GM21526 (cell line): ENCODE data around the gene ACSS3.
"Not testable (repeated sequence)": the region's sequence is repeated elsewhere in the genome, so short reads cannot be mapped to it uniquely, and the experiment has no call there.

Source experiments
- ATAC-seq: cut with Tn5 transposase; IDR thresholded peaks from one replicate; pipeline ENCODE4 v1.9.1; 2021; ENCODE audit warnings: moderate library complexity; ENCODE audit not compliant: unreplicated experiment, low FRiP score

ACSS3 gene

GRCh38 chr12:81089412-81089811 is 11.5 kb downstream of the ACSS3 start:
- ATAC-seq: no peak

GRCh38 chr12:81092053-81092452 is 14.2 kb downstream of the ACSS3 start:
- ATAC-seq: no peak

DNA sequence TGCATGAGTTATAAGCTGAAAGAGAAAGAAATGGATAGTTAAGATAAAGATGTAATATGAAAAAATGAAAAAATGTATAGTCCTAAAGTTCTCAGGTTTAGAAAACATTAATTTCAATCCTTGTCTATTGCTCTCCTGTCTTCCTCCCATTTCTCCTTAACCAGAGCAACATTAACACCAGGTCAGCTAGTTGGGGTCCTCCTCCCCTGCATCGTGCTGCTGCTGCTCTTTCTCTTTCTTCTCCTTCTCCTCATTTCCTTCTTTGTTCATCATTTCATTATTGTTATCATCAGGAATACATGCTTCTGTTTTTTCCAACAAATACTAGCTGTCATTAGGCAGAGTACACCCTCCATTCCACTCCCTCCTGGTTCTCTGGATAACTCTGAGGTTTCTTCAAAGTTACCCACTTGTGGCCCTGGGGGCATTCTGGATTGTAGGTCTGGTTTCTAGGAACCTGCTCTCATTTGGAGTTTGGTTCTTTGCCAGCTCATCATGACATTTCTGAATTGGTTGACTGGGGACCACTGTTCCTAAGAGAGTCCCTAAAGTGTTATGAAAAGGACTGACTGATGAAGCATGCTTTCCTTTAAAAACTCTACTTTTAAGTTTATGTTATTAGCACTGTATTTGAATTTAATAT is 17.0 kb downstream of the ACSS3 start:
- ATAC-seq: no peak

- no peak for ATAC-seq
Observed at GRCh38 chr12:81095501-81096232, 17.8 kb downstream of the ACSS3 start.

- ATAC-seq: no peak
Observed at GRCh38 chr12:81105687-81106086, 27.8 kb downstream of the ACSS3 start.

GRCh38 chr12:81114226-81114625 is 36.3 kb downstream of the ACSS3 start:
- ATAC-seq: no peak

DNA sequence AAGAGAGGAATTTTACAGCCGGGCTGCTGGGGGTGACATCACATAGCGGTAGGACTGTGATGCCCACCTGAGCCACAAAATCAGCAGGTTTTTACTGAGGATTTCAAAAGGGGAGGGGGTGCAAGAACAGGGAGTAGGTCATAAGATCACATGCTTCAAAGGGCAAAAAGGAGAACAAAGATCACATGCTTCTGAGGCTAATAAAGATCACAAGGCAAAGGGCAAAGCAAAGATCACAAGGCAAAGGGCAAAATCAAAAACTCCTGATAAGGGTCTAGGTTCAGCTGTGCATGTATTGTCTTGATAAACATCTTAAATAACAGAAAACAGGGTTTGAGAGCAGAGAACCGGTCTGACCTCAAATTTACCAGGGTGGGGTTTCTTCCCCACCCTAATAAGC is 41.2 kb downstream of the ACSS3 start:
- ATAC-seq: not testable (repeated sequence)

DNA sequence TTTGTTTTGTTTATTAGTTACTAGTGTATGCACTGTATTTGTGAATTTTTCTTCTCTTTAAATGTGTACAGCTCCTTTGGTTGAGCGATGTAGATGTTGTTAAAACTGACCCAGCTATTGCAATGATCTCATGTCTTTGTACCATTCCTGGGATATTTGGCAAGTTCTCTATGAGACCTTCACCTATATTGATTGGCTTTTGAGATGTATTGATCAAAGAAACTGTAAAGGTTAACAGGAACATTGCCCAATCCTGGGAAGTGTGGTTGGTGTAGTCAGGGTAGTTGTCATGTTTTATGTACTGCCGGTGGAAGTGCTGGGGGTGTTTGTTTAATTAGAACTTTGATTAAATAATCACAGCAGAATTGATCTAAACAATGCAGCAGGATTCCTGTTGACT is 43.1 kb downstream of the ACSS3 start:
- ATAC-seq: no peak

DNA sequence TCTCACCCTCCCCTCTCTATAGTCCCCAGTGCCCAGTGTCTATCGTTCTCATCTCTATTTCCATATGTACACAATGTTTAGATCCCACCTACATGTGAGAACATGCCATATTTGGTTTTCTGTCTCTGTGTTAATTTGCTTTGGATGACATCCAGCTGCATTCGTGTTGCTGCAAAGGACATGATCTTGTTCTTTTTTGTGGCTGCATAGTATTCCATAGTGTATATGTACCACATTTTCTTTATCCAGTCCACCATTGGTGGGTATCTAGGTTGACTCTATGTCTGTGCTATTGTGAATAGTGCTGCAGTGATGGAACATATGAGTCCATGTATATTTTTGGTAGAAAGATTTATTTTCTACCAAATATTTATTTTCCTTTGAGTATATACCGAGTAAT is 45.7 kb downstream of the ACSS3 start:
- no peak for ATAC-seq

DNA sequence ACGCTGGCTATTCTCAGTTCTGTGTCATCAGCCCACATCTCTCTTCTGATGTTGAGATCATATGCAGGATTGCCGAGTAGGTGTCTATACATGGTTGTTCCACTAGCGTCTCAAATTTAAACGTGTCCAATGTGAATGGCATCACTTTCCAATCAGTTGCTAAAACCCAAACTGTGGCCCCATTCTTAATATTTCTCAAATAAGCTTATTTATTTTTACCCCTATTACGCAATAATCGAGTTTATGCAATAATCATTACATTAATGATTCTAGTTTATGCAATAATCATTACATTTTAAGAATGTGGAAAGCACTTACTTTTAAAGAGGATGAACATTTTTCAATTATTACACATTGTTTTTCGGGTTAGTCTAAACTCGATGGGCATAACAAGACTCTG is 47.8 kb downstream of the ACSS3 start:
- no peak for ATAC-seq

- ATAC-seq: peak; percentile 99
Observed at GRCh38 chr12:81128930-81129554, 51.2 kb downstream of the ACSS3 start.

DNA sequence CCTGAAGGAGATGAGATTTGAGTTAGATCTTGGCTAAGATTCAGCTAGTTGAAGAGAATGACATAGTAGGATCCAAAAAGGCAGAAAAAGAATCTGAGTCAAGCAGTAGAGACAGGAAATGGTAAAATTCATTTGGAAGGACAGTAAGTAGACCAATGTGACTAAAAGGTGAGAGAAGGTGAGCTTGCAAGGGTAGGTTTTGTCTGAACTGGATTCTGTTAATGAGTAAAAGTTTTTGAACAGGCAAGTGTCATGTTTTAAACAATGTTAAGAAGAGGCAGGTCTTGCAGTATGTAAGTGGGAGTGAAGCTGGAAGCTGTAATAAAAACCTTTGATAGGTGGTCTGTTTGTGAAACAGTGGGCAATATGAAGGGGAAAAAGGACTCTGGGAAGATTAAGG is 58.6 kb downstream of the ACSS3 start:
- no peak for ATAC-seq

GRCh38 chr12:81137801-81138200 is 59.9 kb downstream of the ACSS3 start:
- no peak for ATAC-seq

GRCh38 chr12:81141217-81141616 is 63.3 kb downstream of the ACSS3 start:
- ATAC-seq: no peak

DNA sequence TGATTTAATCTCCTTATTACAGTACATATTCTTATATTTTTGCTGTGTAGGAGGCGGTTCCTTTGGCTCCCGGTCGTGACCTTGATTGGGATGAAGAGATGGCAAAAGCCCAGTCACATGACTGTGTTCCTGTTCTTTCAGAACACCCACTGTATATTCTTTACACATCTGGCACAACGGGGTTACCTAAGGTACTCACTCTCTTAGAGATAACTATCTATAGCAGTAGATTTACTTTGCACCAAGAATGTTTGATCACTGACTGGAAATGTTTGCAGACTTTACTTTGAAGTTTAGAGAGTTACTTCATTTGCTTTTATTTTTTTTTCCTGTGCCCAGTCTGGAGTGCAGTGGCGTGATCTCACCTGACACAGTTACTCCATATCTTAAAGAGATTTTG is 65.2 kb downstream of the ACSS3 start:
- no peak for ATAC-seq

GRCh38 chr12:81146228-81147225 is 68.6 kb downstream of the ACSS3 start:
- ATAC-seq: no peak

DNA sequence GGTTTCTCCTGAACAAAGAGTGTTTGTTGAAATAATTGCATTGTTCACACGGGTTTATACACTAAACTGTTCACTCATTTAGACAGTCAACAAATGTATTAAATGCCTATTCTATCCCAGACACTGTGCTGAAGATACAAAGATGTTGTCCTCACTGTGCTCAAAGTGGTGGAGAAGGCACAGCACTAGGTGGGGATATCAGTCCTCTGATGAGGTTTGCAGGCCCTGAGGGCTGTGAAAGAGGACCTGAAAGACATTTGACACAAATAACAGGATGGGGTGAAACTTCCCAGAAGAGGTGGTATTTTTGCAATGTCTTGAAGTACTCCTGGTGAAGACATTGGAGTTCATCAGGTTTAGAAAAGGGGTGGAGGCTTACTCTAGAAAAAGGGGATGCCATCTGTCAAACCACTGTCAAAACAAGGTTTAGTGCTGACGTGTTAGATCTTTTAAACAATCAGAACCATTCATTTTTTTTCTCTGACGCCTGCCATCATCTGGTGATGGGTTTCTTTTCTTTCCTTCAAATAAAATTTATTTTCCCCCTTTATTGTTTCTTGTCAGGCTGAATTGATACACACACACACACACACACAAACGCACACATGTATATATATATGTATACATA is 69.5 kb downstream of the ACSS3 start:
- no peak for ATAC-seq

- no peak for ATAC-seq
Observed at GRCh38 chr12:81150382-81150781, 72.5 kb downstream of the ACSS3 start.

DNA sequence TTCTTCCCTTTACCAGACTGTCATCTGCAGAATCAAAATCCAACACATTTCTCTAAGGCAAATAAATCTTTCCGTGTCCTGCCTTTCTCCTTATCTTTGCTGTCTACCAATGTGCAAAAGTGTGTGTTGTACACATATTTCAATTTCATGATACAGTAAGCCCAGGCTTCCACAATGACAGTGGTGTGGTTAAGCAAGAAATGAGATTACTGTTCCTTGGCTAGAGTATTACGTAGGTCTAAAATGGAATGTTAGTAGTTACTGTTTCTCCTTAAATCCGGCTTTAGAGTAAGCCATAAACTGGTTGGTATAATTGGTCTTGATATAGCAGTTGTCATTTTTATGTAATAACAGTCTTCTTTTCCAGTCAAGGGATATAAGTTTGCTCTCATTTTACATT is 82.0 kb downstream of the ACSS3 start:
- no peak for ATAC-seq

DNA sequence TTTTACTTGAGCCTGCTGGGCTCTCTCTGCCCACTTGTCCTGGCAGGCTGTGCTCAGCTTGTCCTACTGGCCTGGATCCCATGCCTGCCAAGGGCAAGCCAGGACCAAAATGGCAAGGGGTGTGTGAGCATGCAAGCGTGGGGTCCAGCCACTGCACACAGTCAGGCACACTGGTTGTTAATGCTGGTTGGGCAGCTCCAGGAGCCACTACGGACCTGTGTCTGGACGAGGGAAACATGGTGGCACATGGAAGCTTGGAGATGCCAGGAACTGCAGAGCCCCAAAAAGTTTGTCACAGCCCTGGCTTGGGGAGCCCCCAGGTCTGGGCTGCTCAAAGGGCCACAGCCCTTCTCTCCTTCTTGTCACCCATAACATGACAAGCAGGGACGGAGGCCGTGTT is 83.8 kb downstream of the ACSS3 start:
- ATAC-seq: no peak
